HG03095 (cell line): ENCODE measurements around the gene PLXNA1.

Source experiments
- ATAC-seq: cut with Tn5 transposase; IDR thresholded peaks from one replicate; pipeline ENCODE4 v1.9.1; 2021; ENCODE audit warnings: moderate library complexity; ENCODE audit not compliant: unreplicated experiment

The PLXNA1 gene

GRCh38 chr3:127032296-127032990, 49.5 kb downstream of the PLXNA1 start:
- no peak for ATAC-seq
